Activated T-cell treated with anti-CD3 and anti-CD28 coated beads, Interleukin-2, amount 50 U/mL, for 4 hours (primary cell): Measurements from ENCODE around the gene SNAP91. TPM values are rescaled to one million over a fixed set of nuclear protein-coding genes. Genes with fewer than 3 reads are reported as not detected.
"Not testable (repeated sequence)": the region's sequence is repeated elsewhere in the genome, so short reads cannot be mapped to it uniquely, and the experiment has no call there.

ENCODE experiments used
- ATAC-seq, 2 donors: fragments of 200-7000 bp; cut with Tn5 transposase; one replicate each; pipeline ENCODE4 v1.10.0; 2021
- DNase-seq: peaks from one replicate; pipeline ENCODE4 v3.0.0-alpha.2; 2020
- H3K27me3 Mint-ChIP-seq: one replicate; pipeline ENCODE4 v1.8.0; 2021; ENCODE audit warnings: low read depth, mixed read lengths
- H3K36me3 Mint-ChIP-seq: one replicate; pipeline ENCODE4 v1.8.0; 2022; ENCODE audit warnings: mixed read lengths; ENCODE audit not compliant: insufficient read depth
- H3K4me1 Mint-ChIP-seq: one replicate; pipeline ENCODE4 v1.8.0; 2021; ENCODE audit warnings: low read depth, mixed read lengths
- H3K4me3 Mint-ChIP-seq: one replicate; pipeline ENCODE4 v1.8.0; 2021; ENCODE audit warnings: mild to moderate bottlenecking, moderate library complexity, mixed read lengths
- H3K9me3 Mint-ChIP-seq: one replicate; pipeline ENCODE4 v1.8.0; 2021; ENCODE audit warnings: mixed read lengths
- total RNA-seq, 3 donors: library from RNA; stranded (reverse); gene quantifications; one replicate each; pipeline ENCODE4 v1.2.1, GENCODE V29; 2021

Gene SNAP91
- total RNA-seq, 3 donors from 2014 or later: not detected

GRCh38 chr6:83600459-83600858 lies 108.4 kb downstream of the SNAP91 start:
- no peak for DNase-seq
- no peaks in the 10 kb centered on the region for H3K9me3 Mint-ChIP-seq
- H3K4me3 Mint-ChIP-seq: no peak overlapping the region
- no peaks in the 10 kb centered on the region for H3K4me1 Mint-ChIP-seq
- no peak for ATAC-seq
- H3K27me3 Mint-ChIP-seq: no peaks in the 10 kb centered on the region
- no peaks in the 10 kb centered on the region for H3K36me3 Mint-ChIP-seq

- DNase-seq (no peak), ATAC-seq (no peak)
- Mint-ChIP-seq H3K36me3 (no peaks in the 10 kb centered on the region), H3K4me1 (no peaks in the 10 kb centered on the region), H3K4me3 (no peak overlapping the region), H3K27me3 (no peaks in the 10 kb centered on the region), H3K9me3 (no peaks in the 10 kb centered on the region)
These were observed 111.4 kb downstream of the SNAP91 start for GRCh38 chr6:83597511-83597910.

- Mint-ChIP-seq H3K27me3 (no peaks in the 10 kb centered on the region), H3K4me3 (no peak overlapping the region), H3K36me3 (no peaks in the 10 kb centered on the region), H3K9me3 (no peaks in the 10 kb centered on the region), H3K4me1 (no peaks in the 10 kb centered on the region)
- DNase-seq (no peak), ATAC-seq (no peak)
These were observed 111.8 kb downstream of the SNAP91 start for GRCh38 chr6:83597051-83597450.

- DNase-seq: no peak
- no peak for ATAC-seq
- Mint-ChIP-seq H3K9me3 (no peaks in the 10 kb centered on the region), H3K4me3 (no peak overlapping the region), H3K4me1 (no peaks in the 10 kb centered on the region), H3K36me3 (no peaks in the 10 kb centered on the region), H3K27me3 (no peaks in the 10 kb centered on the region)
These were observed 114.0 kb downstream of the SNAP91 start for GRCh38 chr6:83594941-83595340.

- Mint-ChIP-seq H3K4me1 (no peaks in the 10 kb centered on the region), H3K9me3 (no peaks in the 10 kb centered on the region), H3K4me3 (no peak overlapping the region), H3K36me3 (no peaks in the 10 kb centered on the region), H3K27me3 (no peaks in the 10 kb centered on the region)
- DNase-seq (no peak), ATAC-seq (no peak)
These were observed 115.5 kb downstream of the SNAP91 start for GRCh38 chr6:83593395-83593785.

- Mint-ChIP-seq H3K4me1 (no peaks in the 10 kb centered on the region), H3K4me3 (no peak overlapping the region), H3K27me3 (no peaks in the 10 kb centered on the region), H3K9me3 (no peaks in the 10 kb centered on the region), H3K36me3 (no peaks in the 10 kb centered on the region)
- ATAC-seq: no peak
- DNase-seq: no peak
These were observed 116.0 kb downstream of the SNAP91 start for GRCh38 chr6:83592770-83593394.

- H3K27me3 Mint-ChIP-seq: no peaks in the 10 kb centered on the region
- no peak for ATAC-seq
- no peaks in the 10 kb centered on the region for H3K4me1 Mint-ChIP-seq
- H3K36me3 Mint-ChIP-seq: no peaks in the 10 kb centered on the region
- H3K4me3 Mint-ChIP-seq: no peak overlapping the region
- H3K9me3 Mint-ChIP-seq: no peaks in the 10 kb centered on the region
- no peak for DNase-seq
These were observed 118.5 kb downstream of the SNAP91 start for GRCh38 chr6:83590416-83590815.

GRCh38 chr6:83589076-83589475 lies 119.8 kb downstream of the SNAP91 start:
- Mint-ChIP-seq H3K4me1 (no peaks in the 10 kb centered on the region), H3K27me3 (no peaks in the 10 kb centered on the region), H3K9me3 (no peaks in the 10 kb centered on the region), H3K36me3 (no peaks in the 10 kb centered on the region), H3K4me3 (no peak overlapping the region)
- no peak for ATAC-seq
- no peak for DNase-seq

- Mint-ChIP-seq H3K9me3 (no peaks in the 10 kb centered on the region), H3K4me3 (no peak overlapping the region), H3K36me3 (no peaks in the 10 kb centered on the region), H3K27me3 (peaks cover 2% of the 10 kb centered on the region), H3K4me1 (no peaks in the 10 kb centered on the region)
- DNase-seq (no peak), ATAC-seq (no peak)
These were observed 130.8 kb downstream of the SNAP91 start for GRCh38 chr6:83578057-83578456.

- H3K4me3 Mint-ChIP-seq: no peak overlapping the region
- no peaks in the 10 kb centered on the region for H3K36me3 Mint-ChIP-seq
- ATAC-seq (no peak), DNase-seq (no peak)
- H3K27me3 Mint-ChIP-seq: peaks cover 2% of the 10 kb centered on the region
- no peaks in the 10 kb centered on the region for H3K4me1 Mint-ChIP-seq
- no peaks in the 10 kb centered on the region for H3K9me3 Mint-ChIP-seq
These were observed 134.1 kb downstream of the SNAP91 start for GRCh38 chr6:83574783-83575182.

- not testable (repeated sequence) for H3K9me3 Mint-ChIP-seq, H3K36me3 Mint-ChIP-seq, DNase-seq, H3K27me3 Mint-ChIP-seq, H3K4me1 Mint-ChIP-seq, H3K4me3 Mint-ChIP-seq, ATAC-seq
These were observed 137.2 kb downstream of the SNAP91 start for GRCh38 chr6:83571663-83572185.

GRCh38 chr6:83558975-83559374 lies 149.9 kb downstream of the SNAP91 start:
- no peaks in the 10 kb centered on the region for H3K4me1 Mint-ChIP-seq
- no peaks in the 10 kb centered on the region for H3K27me3 Mint-ChIP-seq
- ATAC-seq (no peak), DNase-seq (no peak)
- H3K4me3 Mint-ChIP-seq: no peak overlapping the region
- H3K9me3 Mint-ChIP-seq: peaks cover 4% of the 10 kb centered on the region
- no peaks in the 10 kb centered on the region for H3K36me3 Mint-ChIP-seq

- Mint-ChIP-seq H3K27me3 (peaks cover 3% of the 10 kb centered on the region), H3K4me3 (no peak overlapping the region), H3K36me3 (no peaks in the 10 kb centered on the region), H3K4me1 (no peaks in the 10 kb centered on the region), H3K9me3 (no peaks in the 10 kb centered on the region)
- no peak for DNase-seq
- no peak for ATAC-seq
These were observed 152.0 kb downstream of the SNAP91 start for GRCh38 chr6:83556871-83557270.

- DNase-seq, H3K36me3 Mint-ChIP-seq, H3K4me3 Mint-ChIP-seq, H3K4me1 Mint-ChIP-seq, ATAC-seq: not testable (repeated sequence)
- peaks cover 10% of the 10 kb centered on the region for H3K9me3 Mint-ChIP-seq
- H3K27me3 Mint-ChIP-seq: peaks cover 10% of the 10 kb centered on the region
These were observed 157.2 kb downstream of the SNAP91 start for GRCh38 chr6:83551748-83552147.

- peaks cover 12% of the 10 kb centered on the region for H3K27me3 Mint-ChIP-seq
- H3K9me3 Mint-ChIP-seq: peaks cover 10% of the 10 kb centered on the region
- not testable (repeated sequence) for DNase-seq, H3K36me3 Mint-ChIP-seq, H3K4me3 Mint-ChIP-seq, H3K4me1 Mint-ChIP-seq, ATAC-seq
These were observed 158.4 kb downstream of the SNAP91 start for GRCh38 chr6:83550482-83550881.
